GM21529 (cell line): Measurements from ENCODE around the gene SEC16B.

Source experiments
- ATAC-seq: cut with Tn5 transposase; IDR thresholded peaks from one replicate; pipeline ENCODE4 v1.9.1; 2021; ENCODE audit not compliant: unreplicated experiment

The SEC16B gene

GRCh38 chr1:177979272-177979671, 9.4 kb upstream of the SEC16B start:
- ATAC-seq = no peak

DNA sequence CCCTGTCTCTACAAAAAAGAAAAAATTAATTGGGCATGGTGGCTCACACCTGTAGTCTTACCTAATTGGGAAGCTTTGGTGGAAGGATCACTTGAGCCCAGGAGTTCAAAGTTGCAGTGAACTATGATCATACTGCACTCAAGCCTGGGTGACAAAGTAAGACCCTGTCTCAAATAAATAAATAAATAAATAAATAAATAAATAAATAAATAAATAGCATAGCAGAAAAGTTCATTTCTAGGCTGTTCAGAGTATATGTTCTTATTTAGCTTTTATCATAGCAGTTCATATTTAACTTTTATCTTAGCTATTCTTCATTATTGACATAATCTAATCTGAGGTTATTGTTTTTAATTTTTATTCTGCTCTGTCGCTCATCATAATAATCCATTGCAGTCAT, 8.7 kb upstream of the SEC16B start:
- ATAC-seq = no peak

DNA sequence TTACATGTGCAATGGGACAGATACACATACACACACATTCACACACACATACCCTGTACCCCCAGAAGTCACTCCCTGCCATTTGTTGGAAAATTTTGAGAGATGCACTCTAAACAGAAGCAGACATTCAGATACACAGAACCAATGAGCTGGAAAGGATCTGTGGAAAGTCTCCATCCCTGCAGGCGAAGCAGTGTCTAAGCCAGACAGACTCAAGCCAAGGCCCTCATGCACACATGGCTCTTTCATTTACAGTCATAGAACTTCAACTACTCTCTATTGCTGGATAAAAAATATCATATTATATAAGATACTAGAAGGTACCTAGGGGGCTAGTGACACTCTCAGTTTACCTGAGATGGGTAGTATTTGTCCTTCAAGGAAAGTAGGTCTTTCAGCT, 7.3 kb upstream of the SEC16B start:
- ATAC-seq = no peak

- no peak for ATAC-seq
Observed at GRCh38 chr1:177976596-177976995, 6.7 kb upstream of the SEC16B start.

GRCh38 chr1:177975588-177976495, 6.0 kb upstream of the SEC16B start:
- no peak for ATAC-seq

DNA sequence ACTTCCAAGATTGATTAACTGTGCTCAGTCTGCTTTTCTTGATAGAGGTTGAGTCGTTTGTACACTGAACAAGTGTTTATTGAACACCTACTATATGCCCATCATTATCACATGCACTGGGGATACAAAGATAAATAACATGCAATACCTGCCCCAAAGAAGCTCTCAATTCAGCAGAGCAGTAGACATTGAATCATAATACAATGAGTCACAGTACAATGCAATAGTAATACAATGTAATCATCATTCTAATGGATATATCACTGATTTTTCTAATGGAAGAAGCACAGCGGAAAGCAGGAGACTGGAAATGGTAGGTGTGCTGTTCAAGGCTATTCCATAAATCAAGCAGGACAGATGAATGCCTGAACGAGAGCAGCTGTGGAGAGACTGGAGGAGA, 3.7 kb upstream of the SEC16B start:
- no peak for ATAC-seq

DNA sequence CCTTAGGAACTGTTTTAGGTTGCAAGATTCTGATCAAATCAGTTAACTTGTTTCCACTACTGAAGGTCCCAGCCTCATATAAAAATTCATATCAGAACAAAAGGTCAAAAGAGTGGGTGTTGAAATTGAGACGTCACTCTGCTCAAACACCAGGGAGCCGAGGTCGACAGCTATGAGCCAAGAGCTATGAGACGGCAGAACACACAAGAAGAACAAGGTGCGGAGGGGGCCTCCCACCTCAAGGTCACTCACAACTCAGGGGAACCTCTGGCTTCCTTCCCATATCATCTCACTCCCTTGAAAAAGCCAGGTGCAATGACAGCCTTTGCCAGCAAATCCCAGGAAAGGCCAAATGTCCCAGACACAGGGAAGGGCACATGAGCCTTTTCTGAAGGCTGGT, 749 bp downstream of the SEC16B start:
- no peak for ATAC-seq

DNA sequence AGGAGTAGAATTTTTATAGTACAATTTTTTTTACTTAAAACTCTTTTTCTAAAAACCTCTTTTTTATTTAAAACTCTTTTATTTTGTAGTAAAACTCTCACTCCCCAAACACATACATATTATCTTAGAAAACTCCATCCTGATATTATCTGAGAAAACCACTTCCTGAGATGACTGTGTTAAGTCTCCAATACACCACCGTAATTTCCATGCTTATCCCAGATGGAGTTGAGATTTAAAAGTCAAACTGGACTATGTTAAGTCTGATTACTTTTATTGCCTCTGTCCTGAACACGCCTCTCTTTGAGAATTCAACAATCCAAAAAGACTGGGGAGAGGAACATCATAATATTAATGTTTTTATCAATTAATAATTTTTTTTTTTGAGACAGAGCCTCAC, 3.7 kb downstream of the SEC16B start:
- ATAC-seq = no peak

DNA sequence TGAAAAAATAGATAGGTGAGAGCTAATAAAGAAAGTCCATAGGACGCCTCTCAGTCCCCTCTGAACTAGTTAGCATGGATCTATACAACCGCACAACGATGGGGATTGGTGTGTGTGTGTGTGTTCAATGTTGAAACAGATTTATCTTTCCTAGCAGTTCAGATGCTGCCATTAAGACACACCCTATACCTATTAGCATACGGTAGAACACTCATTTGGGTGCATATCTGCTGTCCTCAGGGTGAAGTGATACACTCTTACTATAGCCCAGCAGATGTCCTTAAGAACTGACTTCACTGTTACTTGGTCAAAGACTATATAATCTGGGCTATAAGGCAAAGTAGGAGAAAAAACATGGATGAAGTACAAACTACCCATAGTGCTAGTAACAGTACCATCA, 4.6 kb downstream of the SEC16B start:
- no peak for ATAC-seq

- no peak for ATAC-seq
Observed at GRCh38 chr1:177964336-177964735, 5.5 kb downstream of the SEC16B start.

GRCh38 chr1:177960939-177961622, 8.8 kb downstream of the SEC16B start:
- no peak for ATAC-seq

DNA sequence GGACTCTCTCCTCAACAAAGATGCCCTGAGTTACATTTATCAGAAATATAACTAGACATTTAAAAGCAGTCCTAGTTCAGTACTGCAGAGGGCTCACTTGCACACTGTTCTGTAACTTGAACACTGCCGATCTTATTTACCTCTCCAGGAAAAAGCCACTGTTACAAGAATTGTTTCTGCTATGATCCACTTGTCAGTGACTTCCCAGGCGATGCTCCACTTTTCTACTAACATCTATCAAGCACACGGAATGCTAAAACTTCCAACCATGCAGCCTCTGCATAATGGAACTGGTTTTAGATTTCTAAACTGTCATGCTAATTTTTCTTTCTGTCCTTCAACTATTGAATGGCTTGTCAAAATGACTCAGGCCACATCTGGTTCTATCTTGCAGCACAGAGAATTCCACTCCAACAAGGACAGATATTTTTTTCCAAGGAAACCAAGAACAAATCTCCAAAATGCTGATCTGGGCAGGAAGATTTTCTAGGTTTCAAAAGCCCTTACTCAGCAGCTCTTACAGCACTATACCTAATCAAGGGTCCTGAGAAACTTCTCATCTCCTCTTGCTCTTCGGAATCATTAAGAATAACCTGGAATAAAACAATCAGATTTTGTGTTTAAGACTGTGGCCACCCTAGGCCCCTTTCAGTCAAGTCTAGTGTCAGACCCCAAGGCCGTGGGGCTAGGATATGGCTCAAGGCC, 9.9 kb downstream of the SEC16B start:
- ATAC-seq = no peak

DNA sequence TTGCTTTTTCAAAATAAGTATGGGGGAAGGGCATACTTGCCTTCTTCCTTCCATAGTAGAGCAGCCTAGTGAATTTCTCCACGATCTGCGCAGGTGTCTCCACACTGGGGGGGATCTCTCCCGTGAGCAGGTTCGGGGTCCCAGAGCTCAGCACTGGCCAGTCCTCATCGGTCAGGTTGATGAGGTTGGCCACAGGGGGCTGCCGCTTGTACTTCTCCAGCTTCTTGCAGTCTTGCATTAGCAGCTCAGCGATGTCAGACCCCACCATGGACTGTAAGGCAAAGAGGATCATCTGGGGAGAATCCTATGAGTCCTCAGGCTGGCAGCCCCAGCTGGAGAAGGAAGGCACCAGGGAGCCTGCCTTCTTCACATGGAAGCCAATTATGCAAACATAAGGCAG, 11.8 kb downstream of the SEC16B start:
- ATAC-seq = no peak

- no peak for ATAC-seq
Observed at GRCh38 chr1:177954076-177954475, 15.8 kb downstream of the SEC16B start.

- no peak for ATAC-seq
Observed at GRCh38 chr1:177953549-177953948, 16.3 kb downstream of the SEC16B start.

DNA sequence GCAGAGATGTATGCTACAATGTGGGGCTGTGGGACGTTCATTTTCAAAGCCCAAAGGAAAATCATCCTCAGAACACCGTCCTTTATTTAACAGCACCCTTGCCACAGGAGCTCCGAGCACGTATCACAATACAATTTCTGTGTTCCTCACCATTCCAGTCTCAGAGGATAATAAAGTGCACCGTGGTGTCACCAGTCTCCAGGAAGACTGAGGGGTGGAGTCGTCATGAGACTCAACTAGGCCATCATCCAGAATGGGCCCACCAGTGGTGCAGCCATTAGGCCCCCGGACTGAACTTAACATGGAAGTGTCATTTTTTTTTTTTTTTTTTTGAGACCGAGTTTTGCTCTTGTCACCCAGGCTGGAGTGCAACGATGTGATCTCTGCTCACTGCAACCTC, 17.2 kb downstream of the SEC16B start:
- ATAC-seq = no peak

DNA sequence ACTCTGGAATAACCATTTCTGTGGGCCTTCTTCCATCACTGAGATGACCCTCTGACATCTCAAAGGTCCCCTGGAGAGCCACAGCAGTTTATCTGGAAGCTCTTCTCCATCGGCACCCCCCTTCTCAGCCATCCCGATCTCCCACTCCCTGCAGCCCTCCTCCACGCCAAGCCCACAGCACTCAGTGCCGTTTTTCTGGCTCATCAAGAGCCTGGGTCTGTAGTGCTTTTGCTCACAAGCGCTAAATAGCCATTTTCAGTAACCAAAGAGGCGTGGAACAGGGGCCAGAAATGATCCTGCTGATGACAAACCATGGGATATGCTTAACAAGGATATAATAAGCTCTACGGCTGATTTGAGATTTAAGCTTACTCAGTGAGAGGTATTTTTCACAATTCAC, 17.6 kb downstream of the SEC16B start:
- no peak for ATAC-seq

DNA sequence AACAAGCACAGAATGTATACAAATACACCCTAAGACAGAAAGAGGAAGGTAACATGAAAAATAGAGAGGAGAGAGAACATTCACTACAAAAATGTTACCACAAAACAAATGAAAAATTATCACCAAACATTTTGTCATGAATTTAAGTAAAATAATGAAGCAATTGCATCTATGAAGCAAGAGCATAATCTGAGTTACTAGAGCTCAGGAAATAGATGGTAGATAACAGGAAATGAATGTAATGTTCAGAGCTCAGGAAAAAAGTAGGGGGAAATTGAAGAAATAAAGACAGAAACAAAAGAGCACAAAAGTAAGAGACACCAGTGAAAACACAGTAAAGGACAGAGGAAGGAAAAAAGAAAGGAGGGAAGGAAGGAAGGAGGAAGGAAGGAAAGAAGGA, 19.4 kb downstream of the SEC16B start:
- no peak for ATAC-seq

DNA sequence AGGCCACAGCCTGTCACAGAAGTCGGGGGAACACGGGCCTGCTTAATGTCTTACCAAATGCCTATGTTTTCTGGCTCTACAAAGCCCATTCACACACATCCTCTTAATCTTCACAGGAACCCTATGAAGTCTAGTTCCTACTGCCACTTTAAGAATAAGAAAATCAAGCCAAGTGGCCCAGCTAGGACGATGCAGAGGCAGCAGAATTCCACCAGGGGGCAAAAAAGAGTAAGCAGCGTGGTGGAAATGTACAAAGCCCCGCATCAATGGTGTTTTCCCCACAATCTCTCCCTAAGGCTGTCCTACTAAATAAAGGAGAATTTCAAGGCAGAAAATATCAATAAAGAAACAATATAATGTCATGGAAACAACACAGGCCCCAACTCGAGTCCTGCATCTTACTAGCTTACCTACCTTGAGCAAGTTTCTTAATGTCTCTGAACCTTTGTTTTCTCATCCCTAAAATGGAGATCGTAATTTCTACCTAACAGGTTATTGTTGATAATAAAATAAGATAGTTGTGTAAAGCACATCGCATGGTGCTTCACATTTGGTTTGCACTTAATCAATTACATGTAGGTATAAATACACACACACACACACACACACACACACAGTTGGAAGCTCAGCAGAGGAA, 21.4 kb downstream of the SEC16B start:
- ATAC-seq = peak; percentile 79

GRCh38 chr1:177947623-177948022, 22.2 kb downstream of the SEC16B start:
- no peak for ATAC-seq

DNA sequence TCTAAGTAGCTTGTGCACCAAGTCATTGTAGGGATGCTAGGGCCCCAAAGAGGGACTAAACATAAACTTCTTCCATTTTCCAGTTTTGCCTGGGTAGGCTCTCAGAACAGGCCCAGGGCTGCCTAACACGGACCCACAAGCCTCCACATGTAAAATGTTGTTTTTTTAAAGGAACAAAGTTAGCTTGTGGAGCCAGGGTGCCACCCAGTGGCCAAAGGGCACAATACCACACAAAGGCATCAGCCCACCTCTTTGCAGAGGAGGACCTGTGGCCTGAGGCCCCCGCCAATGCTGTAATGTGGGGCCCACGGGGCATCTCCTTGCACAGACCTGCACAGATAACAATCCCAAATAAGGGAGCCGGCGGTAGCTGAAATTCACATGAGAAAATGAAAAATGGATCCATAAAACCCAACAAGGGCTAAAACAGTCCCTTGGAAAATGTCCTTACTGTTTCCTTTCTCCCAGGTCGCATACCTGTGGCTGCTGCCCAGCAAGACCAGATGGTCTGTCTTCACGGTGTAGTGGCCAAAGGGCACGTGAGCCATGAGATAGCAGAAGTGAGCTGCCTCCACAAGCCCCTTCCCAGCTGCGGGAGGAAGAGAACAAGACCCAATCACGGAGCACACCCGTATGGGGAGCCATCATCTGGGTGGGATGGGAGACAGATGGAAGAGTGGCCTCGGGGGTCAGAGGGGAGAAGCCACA, 23.8 kb downstream of the SEC16B start:
- ATAC-seq = peak; percentile 69
